ENCODE measurements around the gene BPIFA3.

The BPIFA3 gene

DNA sequence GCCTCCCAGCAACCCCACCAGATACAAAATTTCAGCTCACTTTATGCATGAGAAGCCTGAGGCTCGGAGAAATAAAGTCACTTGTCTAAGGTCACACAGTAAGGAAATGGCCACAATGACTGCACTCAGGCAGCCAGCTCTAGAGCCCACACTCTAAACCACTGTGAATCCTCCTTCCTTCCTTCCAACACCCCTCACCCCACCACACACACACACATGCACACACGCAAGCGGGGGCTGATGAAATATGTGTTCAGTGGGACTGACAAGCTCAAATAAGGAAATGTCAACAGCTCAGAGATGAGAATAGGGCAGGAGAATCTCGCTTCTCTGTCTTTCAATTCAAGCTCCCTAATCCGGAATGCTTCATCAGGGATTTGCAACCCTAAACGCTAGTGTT, 12.7 kb downstream of the BPIFA3 start:
- no peak for DNase-seq

DNA sequence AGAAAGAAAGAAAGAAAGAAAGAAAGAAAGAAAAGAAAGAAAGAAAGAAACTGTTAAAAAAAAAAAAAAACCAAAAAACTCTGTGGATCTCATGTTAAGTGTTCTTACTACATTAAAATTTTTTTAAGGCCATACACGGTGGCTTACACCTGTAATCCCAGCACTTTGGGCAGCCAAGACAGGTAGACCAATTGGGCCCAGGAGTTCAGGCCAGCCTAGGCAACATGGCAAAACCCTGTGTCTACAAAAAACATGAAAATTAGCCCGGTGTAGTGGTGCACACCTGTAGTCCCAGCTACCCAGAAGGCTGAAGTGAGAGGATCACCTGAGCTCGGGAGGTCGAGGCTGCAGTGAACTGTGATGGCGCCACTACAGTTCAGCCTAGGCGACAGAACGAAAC, 14.1 kb downstream of the BPIFA3 start:
- no peak for DNase-seq

DNA sequence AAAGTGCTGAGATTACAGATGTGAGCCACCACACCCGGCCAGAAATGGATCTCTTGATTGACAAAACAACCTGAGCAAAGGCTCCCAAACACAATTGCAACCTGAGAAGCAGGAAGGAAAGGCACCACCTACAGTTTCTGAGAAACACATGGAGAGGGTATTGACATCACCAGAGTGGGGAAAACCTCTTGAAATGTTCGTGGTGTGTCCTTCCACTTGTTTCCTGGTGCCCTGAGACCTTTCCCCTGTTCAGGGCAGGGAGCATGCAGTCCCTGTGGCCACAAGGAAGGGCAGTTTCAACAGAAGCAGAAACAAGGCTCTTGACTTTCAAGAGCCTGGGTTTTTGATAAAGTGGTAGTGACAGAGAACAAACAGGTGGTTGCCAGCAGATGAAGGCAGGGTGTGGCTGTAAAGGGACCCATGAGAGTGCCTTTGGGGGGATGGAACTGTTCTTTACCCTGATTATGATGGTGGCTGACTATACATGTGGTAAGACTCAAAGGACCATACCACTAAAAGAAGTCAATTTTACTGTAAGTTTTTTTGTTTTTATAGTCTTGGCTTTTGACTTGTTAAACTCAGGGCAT, 15.4 kb downstream of the BPIFA3 start:
- no peak for DNase-seq

DNA sequence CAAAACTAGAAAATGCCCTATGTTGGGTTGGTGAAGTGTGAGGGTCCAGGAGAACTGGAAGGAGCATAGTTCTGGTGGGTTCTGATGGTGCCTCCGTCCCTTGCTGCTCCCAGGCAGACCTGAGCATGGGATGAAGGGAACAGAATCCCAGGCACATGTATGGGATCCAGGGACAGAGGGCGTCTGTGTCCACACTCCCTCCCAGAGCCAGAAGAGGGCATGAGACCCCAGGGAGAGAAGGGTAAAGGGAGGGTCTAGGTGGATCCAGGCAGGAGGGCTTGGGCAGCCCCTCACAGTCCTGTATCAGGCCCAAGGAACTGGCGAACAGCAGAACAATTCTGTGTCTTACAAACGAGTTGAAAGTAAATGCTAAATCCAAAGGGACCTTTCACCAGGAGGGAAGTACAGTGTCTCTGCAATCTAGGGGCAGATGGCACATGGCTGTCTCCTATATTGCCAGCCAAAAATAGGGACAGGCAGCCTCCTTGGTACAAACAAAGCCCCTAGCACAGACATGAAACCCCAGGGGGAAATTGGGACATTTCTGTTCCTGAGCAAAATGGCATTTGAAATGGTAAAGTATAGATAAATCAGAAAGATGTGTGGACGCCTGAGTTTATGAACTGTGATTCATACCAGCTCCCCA, 16.1 kb downstream of the BPIFA3 start:
- no peak for DNase-seq

DNA sequence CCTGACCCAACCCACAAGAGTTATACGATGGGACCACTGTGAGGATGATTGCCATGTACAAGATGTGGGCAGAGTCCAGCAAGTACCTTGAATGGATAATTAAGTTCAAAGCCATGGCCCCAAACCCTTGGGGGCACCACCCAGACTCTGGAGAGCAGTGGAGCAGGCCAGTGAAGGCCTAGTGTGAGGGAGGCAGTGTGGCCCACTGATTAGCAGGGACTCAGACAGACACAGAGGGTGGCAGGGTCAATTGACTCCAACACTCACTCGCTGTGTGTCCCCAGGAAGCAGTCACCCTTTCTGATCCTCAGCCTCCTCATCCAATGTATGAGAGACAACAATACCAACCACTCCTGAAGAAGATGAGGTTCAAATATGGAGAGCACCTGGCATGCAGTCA, 16.9 kb downstream of the BPIFA3 start:
- no peak for DNase-seq

DNA sequence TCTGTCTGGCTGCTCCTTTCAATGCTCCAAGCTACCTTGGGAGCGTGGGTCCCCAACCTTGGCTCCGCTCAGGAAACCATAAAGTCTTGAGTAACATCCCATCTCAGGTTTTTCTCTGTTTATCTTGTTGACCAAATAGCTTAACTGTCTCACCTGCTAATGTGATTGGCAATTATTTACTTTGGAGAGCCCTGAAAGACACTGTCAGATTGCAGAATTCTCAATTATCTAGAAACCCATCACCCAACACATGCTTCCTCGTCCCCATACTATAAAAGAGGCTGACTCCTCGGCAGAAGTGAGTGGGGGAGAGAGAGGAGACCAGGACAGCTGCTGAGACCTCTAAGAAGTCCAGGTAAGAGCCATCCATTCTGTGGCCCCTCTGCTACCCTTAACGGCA, 18.5 kb downstream of the BPIFA3 start, which contains the start of gene BPIFA1:
Gene BPIFA1, plus strand, starts transcription at position 301 of the 400 bp plus-strand sequence. CDS start 1,716 bp downstream, outside the sequence.
- DNase-seq: no peak

DNA sequence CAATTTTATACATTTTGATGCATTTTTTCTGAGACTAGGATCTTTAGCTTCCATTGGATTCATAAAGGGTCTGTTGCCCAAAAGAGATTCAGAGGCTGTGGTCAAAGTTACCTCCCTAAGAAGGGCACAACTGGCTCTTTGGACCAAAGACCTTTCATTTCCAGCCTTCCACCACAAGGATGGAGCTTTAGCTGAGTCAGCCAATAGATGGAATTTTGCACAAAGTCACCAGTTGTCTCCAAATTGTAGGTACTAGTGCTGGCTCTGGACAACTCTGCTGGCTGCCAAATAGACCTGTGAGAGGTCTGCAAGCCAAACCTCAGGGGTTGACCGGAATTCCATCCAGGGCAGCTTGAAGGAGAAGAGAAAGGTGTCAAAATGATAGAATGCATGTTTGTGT, 19.2 kb downstream of the BPIFA3 start:
- DNase-seq: no peak

DNA sequence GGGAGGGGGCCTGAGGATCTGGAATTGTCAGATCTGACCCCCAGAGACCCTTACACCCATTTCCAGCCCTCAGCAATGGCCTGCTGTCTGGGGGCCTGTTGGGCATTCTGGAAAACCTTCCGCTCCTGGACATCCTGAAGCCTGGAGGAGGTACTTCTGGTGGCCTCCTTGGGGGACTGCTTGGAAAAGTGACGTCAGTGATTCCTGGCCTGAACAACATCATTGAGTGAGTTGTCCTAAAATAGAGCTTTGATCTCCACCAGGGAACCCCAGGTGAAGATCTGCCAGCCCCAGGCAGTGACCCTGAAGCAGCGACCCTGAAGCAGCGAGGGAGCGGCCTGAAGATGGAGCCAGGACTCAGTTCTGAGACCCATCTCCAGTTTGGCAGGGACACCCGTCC, 20.8 kb downstream of the BPIFA3 start:
- DNase-seq: no peak

DNA sequence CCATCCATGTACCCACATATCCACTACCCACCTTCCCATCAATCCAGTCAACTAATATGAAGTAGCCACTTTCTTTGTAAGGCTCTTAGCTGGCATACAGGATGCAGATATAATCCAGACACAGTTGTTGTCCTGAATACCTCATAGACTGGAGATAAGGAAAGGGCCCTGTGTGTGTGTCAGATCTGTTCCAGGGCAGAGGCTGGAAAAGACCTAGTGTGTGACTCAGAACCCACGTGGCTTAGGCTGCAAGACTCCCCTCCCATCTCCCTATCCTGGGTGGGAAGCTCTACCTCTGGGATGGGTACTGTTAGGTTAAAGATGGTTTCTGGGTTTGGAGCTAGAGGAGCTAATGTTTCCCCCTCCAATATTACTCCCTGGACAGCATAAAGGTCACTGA, 22.3 kb downstream of the BPIFA3 start:
- no peak for DNase-seq

DNA sequence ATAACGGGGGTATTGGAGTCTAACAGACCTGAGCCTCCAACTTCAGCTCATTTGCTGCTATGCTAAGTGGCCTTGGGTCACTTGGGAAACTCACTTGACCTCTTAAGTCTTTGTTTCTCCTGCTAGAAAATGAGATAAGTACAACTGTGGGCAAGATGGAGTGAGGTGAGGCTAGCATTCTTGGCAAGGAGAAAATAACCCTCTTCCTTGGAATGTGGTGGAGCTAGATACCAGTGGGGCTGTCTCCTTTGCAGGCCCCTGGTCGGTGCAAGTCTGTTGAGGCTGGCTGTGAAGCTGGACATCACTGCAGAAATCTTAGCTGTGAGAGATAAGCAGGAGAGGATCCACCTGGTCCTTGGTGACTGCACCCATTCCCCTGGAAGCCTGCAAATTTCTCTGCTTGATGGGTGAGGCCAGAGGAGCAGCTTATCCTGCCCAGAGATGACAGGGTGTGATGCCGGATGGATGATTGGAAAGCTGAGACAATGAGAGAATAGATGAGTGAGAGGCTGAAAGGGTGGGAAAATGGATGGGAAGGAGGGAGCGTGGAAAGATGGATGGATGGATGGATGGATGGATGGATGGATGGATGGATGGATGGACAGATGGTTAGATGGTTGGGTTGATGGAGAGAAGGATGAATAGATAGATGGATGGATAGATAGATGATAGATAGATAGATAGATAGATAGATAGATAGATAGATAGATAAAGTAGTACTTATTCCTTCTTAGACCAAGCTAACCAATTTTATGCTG, 23.0 kb downstream of the BPIFA3 start:
- no peak for DNase-seq

DNA sequence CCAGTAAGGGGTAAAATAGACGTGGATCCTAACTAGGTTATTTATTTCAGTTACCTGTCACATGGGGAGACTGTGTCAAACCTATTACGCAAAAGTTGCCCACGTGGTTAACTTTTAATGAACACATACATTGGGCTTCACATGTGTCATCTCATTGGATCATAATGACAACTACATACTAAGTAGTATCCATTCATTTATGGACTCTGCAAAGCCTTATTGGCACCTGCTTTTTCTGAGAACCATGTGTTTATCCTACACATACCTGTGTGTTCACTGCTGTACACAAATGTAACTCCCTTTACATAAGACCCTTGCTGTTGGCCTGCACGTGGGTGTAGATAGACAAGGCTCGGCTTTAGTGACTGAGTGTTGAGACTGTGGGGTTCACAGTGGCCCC, 23.8 kb downstream of the BPIFA3 start:
- DNase-seq: no peak

DNA sequence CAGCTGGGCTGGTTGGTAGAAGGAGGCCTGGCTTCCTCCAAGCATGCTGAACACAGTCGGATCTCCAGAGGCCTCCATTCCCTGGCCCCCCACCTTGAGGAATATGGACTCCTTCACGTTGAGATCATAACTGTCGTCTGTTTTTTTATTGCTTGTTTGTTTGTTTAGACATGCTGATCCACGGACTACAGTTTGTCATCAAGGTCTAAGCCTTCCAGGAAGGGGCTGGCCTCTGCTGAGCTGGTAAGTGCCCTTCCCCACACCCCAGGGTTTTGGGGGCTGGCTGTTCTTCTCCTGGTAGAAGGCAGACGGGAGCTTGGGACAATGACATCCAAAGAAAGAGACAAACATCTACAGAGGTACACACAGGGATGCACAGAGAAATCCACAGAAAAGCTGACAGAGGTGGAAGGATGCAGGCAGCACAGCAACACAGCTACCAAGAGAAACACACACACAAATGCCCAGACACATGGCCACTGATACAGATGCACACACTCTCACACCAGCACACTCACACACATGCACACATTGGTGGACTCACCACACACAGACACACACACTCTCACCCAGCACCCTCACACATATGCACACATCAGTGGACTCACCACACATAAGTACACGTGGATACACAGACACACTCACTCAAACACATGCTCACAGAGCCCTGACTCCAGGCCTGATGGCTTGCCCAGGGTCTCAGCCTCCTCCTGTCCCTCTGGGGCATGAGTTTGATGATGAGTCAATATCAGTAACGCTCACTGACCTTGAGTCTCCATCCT, 25.4 kb downstream of the BPIFA3 start:
- DNase-seq: no peak

DNA sequence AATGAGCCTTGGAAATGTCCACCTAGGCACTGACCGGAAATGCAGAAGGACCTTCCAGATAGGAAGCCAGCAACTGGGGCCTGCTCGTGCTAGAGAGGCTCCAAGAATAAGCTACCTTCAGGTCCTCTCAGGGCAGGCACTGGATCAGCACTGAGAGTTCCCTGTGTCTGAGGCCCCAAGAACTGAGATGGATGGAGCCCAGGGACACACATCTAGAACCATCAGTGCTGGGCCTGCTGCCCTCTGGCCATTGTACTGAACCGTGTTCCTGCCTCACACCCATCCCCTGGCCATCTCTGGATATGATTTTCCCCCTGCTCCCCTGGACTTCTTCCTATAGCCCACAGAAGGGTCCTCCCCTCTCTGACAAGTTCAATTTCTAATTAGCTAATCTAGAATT, 28.9 kb downstream of the BPIFA3 start:
- no peak for DNase-seq

DNA sequence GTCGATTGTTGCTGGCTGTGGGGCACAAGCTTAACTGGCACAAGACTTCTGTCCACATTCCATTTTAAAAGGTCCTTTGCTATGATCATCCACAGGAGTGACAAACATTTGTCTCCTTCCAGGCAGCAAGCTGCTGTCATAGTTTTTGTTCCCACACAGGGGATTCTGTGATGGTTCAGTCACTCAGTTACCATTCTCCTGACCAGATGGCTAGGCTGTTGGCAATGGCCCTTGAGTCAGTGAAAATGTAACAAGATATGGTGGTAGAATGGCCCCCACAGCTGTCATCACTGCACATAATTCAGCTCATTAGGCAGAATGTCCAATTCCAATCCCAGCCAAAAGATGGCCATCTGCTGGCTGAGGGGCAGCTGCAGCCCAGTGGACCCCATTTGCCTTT, 32.3 kb downstream of the BPIFA3 start:
- DNase-seq: no peak

DNA sequence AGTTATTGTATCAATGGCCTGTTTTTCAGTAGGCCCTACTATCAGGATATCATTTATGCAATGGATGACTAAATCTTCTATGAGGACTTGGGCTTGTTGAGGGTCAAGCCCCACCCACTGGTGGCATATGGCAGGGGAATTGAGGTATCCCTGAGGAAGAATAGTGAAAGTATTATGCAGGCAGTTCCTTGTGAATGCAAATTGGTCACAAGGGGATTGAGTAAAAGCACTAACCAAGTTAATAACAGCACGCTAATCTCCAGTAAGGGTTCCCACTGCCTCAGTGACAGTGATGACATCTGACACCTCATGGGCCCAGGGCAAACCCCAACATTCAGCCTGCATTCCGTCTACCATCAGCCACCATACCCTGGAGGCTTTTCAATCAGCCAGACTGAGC, 33.5 kb downstream of the BPIFA3 start:
- DNase-seq: no peak

DNA sequence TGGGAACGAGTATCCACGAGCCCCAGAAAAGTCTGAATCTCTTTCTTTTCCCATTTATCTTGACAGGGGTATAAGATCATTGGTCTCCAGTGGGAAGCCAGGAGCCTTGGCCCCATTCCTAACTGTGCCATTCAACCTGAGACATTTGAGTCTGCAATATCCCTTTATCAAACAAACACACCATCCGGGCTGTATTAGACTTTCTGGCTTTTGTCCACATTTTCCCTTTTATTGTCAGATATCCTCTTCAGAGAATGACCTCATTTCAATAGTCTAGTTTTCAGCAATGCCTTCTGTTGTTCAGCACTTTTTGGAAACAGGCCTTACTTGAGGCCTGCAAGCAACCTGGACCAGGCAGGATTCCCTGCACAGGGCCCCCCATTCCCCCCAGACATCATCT, 34.3 kb downstream of the BPIFA3 start:
- no peak for DNase-seq

DNA sequence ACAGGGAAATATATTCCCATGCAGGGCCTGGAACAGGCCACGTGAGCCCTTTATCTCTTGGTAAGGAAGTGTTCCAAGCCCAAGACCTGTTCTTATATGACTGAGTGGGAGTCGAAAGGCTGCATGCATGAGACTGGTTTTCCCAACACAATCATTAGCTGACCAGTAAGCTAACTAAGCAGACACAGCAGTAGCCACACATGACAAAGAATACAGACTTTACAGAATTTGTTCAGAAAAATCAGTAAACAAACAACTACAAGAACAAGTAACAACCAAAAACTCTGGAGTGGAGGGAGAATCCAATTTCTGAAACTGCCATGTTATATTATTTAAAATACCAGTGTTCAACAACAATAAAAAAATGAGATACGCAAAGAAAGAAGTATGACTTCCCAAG, 35.3 kb downstream of the BPIFA3 start:
- no peak for DNase-seq

DNA sequence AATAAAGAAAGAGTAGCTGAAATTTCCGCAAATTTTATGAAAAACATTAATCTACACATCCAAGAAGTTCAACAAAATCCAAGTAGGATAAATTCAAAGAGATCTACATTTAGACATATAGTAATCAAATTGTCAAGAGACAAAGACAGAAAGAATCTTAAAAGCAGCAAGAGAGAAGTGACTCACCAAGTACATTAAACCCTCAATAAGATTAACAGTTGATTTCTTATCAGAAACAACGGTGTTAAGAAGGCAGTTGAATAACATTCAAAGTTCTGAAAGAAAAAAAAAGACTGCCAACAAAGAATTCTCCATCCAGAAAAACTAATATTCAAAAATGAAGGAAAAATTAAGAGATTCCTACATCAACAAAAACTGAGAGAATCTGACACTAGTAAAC, 37.9 kb downstream of the BPIFA3 start:
- DNase-seq: no peak

DNA sequence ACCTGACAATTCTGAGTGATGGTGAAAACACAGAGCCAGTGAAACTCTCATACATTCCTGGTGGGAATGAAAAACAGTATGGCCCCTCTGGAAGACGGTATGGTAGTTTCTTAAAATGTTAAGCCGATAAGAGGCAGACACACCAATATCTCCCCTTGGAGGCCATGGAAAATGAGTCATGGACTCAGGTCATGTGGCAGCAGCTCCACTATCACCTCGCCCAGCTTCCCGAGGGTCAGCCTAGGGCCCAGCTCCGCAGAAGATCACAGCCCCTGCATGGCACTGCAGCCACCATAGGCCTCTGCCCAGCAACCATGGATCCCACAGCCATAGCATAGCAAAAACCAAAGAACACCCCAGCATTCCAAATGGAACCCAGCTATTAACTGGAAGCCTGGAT, 40.1 kb downstream of the BPIFA3 start:
- DNase-seq: no peak

DNA sequence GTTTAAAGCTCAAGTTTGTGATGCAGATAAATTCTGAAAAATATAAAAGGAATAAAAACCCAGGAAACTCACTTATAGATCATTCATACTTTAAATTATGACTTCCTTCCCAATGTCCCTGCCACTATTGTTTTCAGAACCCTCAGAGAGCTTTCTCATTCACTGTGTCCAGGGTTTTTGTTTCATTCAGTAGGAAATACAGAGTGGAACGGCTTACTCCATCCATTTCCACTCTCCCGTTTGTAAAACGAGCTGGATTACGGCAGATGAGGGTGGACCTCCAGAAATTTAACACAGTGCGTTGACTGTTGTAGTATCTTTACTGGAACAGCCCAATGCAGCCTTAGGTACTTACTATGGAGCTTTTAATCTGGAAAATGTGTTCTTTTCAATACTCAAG, 42.2 kb downstream of the BPIFA3 start:
- no peak for DNase-seq

DNA sequence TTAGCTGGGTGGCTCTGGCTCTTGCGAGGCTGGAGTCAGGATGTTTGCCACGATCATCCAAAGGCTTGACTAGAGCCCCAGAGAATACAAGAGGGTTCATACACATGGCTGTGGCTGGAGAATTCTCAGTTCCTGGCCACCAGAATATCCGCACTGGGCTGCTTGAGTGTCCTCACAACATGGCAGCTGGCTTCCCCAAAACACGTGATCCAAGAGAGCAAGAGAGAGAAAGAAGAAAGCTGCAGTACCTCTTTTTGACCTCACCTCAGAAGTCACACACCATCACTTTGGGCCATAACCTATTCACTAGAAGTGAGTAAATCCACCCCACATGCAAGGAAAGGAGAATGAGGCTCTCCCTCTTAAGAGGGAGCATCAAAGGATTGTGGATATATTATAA, 44.3 kb downstream of the BPIFA3 start:
- DNase-seq: no peak

DNA sequence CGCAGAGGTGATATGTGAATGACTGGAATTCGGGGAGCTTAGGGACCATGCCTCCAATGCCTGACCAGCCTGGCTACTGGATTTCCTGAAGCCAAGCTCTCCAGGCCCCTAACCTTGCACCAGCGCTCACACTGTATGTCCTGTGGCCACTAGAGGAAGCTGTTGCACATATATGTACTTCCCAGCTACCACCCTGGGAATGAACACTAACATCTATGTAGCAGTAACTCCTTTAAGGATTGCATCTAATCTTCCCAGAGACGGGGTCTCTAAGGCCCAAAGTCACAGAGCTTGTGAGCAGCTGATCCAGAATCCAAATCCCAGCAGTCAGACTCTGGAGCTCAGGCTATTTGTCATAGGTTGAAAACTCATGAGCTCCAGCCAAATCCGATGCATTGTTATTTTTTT, 45.5 kb downstream of the BPIFA3 start:
- peak; percentile 28 for DNase-seq

DNA sequence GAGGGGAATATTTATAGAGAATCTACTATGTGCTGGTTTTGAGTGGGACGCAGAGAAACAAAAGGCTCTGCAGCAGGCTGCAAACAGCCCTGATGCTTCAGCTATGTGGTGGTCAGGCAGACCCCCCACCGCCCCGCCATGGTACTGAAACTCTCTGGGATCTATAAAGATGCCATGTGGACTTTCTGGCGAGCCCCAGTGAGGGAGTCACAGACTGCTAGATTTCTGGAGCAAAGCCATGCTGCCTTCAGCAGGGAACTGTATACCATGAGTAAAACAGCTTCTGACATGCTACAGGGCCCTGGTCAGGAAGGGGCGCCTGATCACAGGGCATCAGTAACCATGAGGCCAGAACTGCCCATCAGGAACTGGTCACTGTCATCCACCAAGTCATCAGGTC, 46.6 kb downstream of the BPIFA3 start:
- no peak for DNase-seq

DNA sequence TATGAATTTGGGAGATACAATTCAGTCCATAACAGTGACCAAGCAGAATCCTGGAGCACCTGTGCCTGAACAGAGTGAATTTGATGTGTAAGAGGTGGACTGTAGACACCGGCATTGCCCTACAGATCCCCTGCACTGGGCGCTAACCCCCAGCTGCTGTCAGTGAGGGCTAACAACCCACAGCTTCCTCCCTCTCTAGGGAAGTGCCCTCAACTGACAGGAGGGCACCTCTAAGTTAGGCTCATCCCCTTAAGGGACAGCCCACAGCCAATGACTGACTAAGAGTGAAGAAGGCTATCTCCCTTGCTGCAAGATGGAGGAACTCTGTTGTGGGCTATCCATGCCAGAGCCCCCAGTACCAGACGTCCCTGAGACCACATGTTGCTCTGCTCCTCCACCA, 50.5 kb downstream of the BPIFA3 start:
- no peak for DNase-seq
